NCI-H1694 treated with DMSO at 0.1 percent for 48 hours (cell line): ENCODE data around the gene OR51B6.
"Not testable (repeated sequence)": the region's sequence is repeated elsewhere in the genome, so short reads cannot be mapped to it uniquely, and the experiment has no call there.

Experiments used
- DNase-seq: peaks from one replicate; lab custom pipeline; 2025; lab: John Stamatoyannopoulos, UW

The OR51B6 gene, protein sequence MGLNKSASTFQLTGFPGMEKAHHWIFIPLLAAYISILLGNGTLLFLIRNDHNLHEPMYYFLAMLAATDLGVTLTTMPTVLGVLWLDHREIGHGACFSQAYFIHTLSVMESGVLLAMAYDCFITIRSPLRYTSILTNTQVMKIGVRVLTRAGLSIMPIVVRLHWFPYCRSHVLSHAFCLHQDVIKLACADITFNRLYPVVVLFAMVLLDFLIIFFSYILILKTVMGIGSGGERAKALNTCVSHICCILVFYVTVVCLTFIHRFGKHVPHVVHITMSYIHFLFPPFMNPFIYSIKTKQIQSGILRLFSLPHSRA

GRCh38 chr11:5351208-5351607 is at the start of gene OR51B6:
TSS of gene OR51B6 (plus strand) at chr11:5351508. CDS start at chr11:5351508, 0 bp downstream.
- DNase-seq = no peak

- DNase-seq = no peak
Observed at GRCh38 chr11:5301846-5302245, 49.5 kb upstream of the OR51B6 start, which contains the start of gene OR51B4. TSS of gene OR51B4 (minus strand) at chr11:5301946. CDS start at chr11:5301946, 0 bp downstream.

GRCh38 chr11:5303626-5304025 is 47.7 kb upstream of the OR51B6 start:
- no peak for DNase-seq

GRCh38 chr11:5304046-5304445 is 47.3 kb upstream of the OR51B6 start:
- no peak for DNase-seq

GRCh38 chr11:5307256-5308019 is 43.9 kb upstream of the OR51B6 start:
- no peak for DNase-seq

- DNase-seq = no peak
Observed at GRCh38 chr11:5310423-5310822, 40.9 kb upstream of the OR51B6 start.

DNA sequence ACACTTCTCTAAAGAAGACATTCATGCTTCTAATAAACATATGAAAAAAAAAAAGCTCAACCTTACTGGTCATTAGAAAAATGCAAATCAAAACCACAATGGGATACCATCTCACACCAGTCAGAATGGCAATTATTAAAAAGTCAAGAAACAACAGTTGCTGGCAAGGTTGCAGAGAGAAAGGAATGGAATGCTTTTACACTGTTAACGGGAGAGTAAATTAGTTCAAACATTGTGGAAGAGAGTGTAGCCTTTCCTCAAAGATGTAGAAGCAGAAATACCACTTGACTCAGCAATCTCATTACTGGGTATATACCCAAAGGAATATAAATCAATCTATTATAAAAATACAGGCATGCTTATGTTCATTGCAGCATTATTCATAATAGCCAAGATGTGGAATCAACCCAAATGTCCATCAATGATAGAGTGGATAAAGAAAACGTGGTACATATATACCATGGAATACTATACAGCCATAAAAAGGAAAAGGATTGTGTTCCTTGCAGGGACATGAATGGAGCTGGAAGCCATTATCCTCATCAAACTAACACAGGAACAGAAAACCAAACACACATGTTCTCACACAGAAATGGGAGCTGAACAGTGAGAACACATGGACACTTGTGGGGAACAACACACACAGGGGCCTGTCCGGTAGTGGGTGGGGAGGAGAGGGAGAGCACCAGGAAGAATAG is 37.8 kb upstream of the OR51B6 start:
- not testable (repeated sequence) for DNase-seq

DNA sequence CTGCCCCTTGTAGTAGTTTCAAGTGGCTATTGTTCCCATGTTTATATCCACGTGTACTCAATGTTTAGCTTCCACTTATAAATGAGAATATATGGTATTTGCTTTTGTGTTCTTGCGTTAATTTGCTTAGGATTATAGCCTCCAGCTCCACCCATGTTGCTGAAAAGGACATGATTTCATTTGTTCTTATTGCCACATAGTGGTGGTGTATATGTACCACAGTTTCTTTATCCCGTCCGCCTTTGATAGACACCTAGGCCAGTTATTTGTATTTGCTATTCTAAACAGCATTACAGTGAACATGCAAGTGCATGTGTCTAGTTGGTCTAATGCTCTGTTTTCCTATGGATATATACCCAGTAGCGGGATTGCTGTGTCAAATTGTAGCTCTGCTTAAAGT is 34.0 kb upstream of the OR51B6 start:
- no peak for DNase-seq

GRCh38 chr11:5324197-5324596 is 27.1 kb upstream of the OR51B6 start, which contains the start of gene OR51B2:
TSS of gene OR51B2 (minus strand) at chr11:5324297. CDS start at chr11:5324297, 0 bp downstream.
- no peak for DNase-seq

DNA sequence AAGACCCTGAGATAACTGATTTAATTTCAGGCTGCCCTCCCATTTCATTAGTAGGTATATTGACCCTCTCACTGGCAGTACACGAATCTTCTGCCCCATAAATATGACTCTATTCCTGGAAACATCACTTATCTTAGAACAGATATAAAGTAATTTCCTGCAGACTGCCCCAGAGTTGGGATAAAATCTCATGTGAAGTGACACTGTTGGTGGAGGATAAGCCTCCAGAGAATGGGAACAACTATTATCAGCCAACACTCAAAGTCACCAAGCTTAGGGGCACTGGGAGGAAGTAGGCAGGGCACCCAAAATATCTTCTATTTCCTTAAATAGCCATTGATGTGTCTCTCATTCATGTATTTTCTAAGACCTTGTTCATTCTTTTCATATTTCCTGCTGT is 16.1 kb upstream of the OR51B6 start:
- DNase-seq = no peak

DNA sequence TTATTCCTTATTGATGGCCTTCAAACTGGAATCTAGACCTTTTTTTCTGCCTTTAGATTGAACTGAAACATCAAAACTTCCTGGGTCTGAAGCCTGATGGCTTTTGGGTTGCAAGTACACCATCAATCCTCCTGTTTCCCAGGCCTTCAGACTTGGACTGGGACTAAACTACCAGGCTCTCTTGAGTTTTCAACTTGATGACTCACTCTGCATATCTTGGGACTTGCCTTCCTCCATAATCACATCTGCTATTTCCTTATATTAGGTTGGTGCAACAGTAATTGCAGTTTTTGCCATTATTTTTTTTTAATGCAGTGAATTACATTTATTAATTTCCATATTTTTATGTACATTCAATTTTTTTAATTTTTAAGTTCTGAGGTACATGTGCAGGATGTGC is 15.0 kb upstream of the OR51B6 start:
- no peak for DNase-seq

- not testable (repeated sequence) for DNase-seq
Observed at GRCh38 chr11:5337253-5337652, 14.1 kb upstream of the OR51B6 start.

DNA sequence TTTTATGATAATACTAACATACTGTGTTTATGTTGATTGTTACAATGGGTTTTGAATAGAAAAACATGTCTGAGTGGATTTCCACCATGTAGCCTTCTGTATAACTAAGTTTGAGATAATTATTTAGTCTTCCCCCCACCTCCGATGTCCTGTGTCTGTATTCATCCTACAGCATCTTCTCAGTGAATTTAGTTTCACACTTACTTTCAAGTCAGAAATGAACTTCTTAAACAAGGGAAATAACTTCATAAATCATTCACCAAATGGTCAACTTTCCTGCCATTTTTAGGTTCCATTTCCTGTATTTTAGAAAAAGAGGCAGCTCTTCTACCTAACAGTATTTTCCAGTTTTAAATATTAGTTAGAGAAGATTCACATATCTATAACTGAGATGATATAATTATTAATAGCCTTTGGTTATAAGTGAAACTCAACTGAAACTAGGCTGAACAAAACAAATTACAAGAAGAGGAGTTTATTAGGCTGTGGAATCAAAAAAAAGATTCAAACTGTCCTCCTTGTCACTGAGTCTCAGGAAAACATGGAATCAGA is 11.5 kb upstream of the OR51B6 start:
- DNase-seq = no peak

GRCh38 chr11:5343474-5344335 is 7.6 kb upstream of the OR51B6 start, which contains the start of gene OR51B5:
TSS of gene OR51B5 (minus strand) at chr11:5343524. CDS start at chr11:5343524, 0 bp downstream.
- no peak for DNase-seq

- DNase-seq = no peak
Observed at GRCh38 chr11:5345831-5346230, 5.5 kb upstream of the OR51B6 start.

- no peak for DNase-seq
Observed at GRCh38 chr11:5348551-5349194, 2.6 kb upstream of the OR51B6 start.

DNA sequence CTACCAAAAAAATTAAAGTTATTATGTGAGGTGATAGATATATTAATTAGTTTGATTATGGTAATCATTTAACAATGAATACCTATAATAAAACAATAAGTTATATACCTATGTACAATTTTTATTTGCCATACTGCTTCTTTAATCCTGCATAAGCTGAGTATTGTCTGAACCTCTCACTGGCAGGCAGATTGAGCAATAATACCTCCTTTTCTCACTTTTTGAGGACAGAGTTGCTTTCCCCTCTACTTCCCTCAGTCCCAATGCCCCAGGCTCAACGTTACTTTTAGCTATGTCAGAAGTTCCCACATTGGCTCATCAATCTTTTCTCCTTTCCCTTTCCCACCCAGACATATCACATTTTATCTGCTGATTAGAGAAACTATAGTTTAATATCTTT is 1.8 kb upstream of the OR51B6 start:
- DNase-seq = no peak

DNA sequence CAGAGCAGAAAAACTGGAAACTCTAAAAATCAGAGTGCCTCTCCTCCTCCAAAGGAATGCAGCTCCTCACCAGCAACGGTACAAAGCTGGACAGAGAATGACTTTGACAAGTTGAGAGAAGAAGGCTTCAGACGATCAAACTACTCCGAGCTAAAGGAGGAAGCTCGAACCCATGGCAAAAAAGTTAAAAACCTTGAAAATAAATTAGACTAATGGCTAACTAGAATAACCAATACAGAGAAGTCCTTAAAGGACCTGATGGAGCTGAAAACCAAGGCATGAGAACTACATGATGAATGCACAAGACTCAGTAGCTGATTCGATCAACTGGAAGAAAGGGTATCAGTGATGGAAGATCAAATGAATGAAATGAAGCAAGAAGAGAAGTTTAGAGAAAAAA is 4.7 kb downstream of the OR51B6 start:
- not testable (repeated sequence) for DNase-seq

- no peak for DNase-seq
Observed at GRCh38 chr11:5362017-5362625, 10.8 kb downstream of the OR51B6 start.

- no peak for DNase-seq
Observed at GRCh38 chr11:5363679-5364078, 12.4 kb downstream of the OR51B6 start.
